HG03342 (cell line): ENCODE results near the gene PANK4.
A peak's percentile ranks its signal among the peaks of the same experiment; 100 is the strongest.

ENCODE experiments used
- ATAC-seq: cut with Tn5 transposase; IDR thresholded peaks from one replicate; pipeline ENCODE4 v1.9.1; 2021; ENCODE audit warnings: mild to moderate bottlenecking, moderate library complexity; ENCODE audit not compliant: unreplicated experiment

The PANK4 gene

DNA sequence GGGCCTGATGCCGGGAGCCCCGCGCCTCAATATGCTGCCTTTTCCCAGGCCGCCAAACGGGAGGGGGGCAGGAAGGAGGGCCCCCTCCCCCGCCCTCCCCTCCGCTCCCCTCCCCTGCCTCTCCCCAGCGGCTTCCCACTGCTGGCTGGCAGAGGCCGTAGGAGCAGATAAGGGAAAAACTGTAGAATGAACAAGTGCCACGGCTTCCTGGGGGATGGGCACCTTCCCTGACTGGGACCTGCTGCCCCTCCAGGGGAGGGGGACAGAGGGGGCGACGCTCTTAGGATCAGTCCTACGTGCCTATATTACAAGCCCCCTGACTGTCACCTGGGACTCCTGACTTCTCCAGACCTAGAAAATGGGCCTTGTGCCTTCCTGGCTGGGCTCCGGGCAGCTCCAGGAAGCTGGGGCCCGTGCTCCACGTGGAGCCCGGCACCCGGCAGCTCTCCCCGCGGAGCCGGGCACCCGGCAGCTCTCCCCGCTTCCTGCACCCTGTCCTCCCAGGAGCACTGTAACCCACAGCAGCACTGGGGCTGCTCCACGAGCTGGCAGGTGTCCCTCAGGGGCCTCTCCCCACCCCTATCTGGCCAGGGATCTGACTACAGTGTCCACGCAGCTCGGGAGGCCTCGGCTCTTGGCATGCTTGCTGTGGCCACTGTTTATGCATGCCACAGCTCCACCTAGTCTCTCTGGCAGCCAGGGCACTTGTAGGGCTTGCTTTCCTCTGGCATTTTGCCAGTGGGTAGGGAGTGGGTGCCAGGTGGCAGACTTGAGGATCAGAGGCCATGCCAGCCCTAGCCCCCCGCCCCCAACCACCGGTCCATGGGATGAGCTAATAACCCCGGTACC is 4.3 kb upstream of the PANK4 start:
- no peak for ATAC-seq

DNA sequence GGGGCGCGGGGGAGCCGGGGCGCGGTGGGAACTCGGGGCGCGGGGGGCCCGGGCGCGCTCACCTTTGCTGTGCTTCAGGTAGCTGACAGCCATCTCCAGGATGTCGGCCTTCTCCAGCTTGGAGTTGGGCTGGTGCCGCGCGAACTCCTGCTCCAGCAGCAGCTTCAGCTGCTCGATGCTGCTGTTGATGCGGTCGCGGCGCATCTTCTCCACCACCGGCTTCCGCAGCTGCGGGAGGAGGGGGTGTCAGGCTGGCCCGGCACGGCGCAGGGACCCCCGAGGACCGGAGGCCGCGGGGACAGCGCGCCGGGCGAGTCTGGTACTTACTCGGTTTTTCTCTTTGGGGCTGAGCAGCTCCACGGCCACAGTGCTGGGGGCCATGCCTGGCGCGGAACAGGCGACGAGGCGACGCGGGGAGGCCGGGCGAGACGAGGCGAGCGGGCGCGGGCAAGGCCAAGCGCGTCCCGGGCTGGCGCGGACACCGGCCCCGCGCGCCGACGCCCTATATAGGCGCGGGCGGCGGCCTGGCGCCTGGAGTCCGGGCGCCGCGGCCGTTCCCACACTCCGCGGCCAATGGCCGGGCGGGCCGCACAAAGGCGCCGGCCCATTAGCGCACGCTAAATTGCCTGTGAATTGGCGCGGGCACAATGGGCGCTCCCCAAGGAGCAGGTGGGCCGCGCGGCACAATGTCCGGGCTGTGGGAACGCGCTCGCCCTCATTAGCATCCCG is 3.6 kb upstream of the PANK4 start, which contains the start of gene HES5:
TSS of gene HES5 (minus strand) at position 480 of the 729 bp plus-strand sequence. CDS start at position 381, 99 bp downstream.
- ATAC-seq = no peak

DNA sequence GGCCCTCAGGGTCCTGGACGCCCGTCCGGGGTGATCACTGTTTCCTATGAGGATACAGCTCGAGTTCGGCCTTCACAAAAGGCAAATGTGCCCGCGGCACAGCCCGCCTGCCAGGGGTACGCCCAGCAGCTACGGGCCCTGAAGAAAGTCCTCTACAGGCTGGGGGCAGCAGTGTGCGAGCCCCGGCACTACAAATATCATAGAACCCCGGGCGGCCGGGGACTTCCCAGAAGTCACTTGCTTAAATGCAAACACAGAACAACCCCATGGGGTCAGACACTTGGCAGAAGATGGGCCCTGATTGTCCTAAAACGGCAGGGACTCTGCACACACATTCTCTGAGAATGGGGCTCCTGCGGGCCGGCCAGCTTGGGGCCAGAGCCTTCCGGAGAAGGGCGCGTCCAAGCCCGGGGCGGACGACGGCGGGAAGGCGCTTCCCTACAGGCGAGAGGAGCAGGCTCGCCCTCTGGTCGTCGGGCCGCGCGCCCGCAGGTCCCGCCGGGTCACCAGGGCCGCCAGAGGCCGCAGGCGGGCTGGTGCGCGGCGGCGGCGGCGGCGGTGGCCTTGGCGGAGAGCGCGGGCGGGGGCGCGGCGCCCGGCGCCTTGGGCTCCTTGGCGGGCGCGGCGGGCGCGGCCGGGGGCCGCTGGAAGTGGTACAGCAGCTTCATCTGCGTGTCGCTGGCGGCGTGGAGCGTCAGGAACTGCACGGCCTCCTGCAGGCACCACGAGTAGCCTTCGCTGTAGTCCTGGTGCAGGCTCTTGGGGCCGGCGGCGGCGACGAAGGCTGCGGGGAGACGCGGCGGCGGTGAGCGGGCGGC is 2.8 kb upstream of the PANK4 start:
- ATAC-seq = no peak

DNA sequence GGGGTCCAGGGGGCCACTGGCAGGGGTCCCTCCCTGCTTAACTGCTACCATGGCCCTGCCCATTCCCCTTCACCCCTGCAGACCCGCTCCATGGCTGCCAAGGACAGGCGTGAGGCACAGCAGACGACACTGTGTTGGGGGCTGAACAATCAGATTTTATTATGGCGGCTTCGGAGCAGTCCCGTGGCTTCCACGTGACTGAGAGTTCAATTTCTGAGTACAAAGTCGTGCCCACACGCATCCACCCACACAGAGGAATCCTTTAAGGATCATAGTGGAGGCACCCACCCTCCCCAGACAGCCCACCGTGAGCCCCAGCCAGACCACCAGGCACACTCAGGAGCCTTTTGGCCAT is 2.2 kb upstream of the PANK4 start:
- ATAC-seq = no peak

DNA sequence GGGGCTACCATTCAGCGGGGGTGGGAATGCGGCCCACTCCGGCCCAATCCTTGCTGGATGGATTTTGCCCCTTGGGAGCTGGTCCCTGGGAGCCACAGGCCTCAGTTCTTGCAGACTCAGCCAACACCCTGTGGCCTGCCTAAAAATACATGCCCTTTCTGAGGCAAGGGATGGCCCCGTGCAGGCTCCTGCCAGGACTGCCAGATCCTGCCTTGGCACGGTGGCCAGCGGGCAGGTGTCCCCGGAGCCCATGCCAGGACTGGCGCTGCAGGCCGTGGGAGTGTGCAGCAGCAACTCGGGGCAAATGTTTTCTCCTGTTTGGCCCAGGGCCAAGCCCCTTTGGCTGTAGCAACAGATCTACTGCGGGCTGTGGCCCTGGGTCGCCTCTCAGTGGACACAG is 1.6 kb upstream of the PANK4 start:
- no peak for ATAC-seq

DNA sequence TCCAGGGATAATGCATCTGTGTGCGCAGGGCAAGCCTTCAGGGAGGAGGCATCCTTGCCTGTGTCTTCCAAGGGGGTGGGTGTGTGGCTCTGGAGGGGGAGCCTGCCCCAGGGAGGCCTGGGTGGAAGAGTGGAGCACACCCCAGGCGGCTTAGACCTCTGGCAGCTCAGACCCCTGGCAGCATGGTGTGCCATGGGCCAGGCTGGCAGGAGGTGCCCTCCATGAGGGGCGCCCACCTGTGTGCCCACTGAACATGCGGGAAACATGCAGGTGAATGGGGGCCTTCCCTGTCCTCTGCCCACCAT is 1.1 kb upstream of the PANK4 start:
- ATAC-seq = no peak

DNA sequence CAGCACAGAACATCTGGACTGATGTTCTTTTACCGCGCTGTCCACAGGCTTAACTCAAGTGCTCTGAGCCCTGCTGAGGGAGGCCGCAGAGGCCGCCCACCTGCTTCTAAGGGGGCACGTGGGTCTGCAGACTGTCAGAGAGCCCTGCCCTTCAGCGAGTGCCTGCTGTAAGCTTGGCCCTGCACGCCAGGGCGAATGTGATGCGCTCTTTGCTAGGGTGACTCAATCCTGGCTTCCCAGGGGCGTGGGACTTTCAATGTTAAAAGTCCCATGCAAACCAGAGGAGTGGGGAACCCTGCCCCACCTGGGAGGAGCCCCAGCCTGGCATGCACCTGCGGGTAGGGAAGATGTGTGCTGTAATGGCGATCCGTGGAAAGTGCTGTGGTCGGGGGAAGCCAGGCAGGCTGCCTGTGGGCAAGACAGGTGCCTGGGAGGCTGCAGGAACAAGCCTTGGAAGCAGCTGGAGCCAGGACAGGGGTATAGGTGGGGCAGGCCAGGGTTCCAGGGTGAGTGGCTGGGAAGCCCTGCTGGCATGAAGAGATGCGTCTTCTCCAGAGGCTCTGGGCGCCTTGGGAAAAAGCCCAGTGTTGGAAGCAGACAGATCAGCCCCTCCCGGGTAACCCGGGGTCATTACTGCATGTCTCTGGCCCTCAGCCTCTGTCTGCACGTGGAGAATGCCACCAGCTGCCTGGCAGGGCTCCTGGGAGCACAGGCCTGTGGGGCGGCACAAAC is 594 bp upstream of the PANK4 start:
- ATAC-seq = peak; percentile 25

DNA sequence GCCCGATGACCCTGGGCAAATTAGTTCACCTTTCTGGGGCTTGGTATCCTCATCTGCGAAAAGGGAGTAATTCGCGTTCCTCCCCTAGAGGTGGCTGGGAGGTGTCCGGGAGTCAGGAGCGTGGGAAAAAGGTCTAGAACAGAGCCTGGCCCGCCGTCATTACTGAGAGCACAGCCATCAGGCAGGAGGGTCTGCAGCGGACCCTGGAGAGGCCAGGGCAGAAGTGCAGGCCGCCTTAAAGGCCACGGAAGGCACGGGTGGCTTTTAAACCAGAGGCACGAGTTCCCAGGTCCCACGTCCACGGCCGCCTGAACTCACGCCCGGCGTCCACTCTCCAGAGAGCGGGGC is 850 bp downstream of the PANK4 start:
- no peak for ATAC-seq

DNA sequence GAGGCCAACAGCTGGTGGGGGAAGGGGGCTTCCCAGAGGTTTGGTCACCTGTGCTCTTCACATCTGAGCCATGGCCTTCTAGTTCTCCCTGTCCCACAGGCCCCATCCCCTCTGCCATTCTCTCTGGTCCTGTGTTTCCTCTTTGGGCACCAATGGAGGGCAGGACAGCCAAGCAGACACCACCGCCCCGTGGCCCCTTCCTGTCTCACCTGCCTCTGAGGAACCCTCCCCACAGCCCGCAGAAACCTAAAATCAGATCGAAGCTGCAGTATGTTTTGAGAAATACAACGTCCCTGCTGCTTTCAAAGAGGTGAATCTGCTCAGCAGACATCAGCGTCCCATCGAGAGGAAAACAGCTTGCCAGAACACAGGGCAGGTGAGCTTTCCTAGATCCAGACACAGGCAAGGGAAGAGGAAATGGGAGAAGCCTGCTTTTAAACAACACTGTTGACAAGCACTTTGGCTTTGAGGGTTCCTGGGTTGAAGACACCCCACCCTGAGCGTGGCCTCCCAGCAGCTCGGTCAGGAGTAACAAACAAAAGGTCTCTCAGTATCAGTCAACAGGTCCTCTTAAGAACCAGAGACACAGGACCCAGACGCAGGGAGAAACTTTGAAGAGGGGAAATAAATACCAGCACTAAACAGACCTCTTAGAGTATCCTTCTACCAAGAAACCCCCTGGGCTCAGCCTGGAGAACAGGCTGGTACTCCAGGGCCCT is 2.3 kb downstream of the PANK4 start:
- ATAC-seq = no peak

DNA sequence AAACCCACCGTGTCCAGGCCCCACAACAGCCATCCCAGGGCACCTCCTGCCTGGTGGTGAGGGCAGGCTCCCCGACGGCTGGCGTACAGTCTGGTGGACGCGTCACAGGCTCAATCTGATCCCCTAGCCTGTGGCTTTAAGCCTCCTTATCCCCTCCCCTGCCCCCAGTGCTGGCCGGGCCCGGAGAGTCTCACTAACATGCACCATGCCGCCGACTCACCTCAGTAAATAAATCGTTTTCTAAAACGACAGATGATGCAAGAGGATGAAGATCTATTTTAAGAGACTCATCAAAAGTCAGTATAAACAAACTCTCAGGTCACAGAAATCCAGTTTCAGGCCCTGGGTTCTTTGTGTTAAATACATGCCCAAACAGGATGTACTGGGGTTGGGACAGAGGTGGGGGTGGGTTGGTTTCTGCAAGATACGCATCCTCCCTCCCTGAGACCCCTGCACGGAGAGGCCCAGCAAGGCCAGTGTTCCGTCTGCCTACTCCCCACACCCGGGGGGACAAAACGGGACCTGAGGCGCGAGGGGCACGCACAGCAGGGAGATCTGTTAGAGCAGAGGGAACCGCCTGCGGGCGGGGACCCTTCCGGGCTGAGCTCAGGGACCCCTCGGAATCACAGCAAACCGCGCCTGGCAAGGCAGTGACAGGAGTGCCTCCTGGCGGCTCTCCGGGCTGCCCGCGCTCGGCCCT is 3.1 kb downstream of the PANK4 start:
- ATAC-seq = no peak

DNA sequence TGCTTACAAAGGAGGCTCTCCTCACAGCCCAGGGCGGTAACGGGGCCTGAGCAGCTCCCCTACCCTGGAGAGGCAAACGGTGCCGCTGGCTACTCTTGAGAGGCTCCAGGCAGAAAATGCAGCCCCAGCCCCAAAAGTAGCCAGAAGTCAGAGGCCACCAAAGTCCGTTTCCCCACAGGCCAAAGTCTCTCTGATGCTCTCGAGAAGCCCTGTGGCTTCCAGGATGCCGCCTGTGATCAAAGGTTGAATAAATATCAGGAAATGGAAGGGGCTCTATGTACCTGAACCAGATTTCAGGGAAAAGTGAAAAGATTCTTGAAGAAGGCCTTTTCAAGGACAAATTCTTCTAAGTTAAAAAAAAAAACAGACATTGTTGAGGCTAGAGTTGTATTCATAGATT is 4.2 kb downstream of the PANK4 start:
- no peak for ATAC-seq

DNA sequence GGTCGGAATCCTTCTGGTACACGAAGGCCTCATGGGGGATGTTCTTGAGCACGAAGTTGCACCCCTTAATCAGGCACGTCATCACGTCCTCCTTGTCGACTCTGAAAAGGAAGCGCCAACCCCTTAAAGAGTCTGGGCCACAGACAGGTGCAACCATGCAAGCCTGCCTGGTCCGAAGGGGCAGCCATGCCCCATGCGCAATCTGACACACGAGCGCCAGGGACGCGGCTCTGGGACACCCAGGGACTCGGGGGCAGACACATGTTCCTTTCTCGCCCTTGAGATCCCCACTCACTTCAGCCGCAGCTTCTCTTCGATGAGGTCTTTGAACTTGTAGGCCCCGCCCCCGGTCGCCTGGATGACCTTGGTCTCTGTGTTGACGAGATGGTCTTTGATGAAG is 5.6 kb downstream of the PANK4 start:
- no peak for ATAC-seq

DNA sequence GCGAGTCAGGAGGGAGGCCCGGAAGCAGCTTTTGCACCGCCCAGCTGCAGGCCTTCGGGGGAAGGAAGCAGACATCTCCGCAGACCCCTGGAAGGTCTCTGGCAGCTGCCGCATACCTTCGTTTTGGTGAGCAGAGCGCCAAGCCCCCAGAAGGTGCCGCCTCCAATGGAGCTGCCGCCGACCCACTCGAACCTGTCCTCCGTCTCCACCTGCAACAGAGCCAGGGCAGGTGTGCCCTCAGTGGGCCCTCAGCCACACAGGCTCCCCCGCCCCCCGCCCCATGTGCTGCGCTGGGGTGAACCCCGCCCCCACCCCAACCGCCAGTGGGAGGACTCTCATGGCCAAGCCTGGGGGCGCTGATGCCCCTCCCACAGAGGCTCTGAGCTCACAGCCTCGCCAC is 6.2 kb downstream of the PANK4 start:
- ATAC-seq = no peak

DNA sequence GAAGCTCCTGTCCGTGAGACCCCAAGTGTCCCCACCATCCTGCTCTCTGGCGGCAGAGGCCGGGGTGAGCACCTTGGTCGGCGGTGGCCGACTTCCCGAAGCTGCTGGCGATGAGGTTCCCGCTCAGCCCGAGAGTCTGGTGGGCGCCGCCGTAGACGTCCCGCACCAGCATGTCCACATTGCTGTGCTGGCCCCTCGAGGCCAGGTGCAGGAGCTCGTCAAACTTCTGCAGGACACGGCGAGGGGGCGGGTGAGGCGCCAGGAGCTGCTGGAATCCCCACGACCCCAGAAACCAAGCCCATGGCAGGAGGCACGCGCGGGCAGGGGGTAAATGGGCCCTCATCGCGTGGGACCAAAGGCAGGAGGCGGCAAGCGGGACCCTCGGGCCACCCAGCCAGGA is 6.7 kb downstream of the PANK4 start:
- no peak for ATAC-seq

DNA sequence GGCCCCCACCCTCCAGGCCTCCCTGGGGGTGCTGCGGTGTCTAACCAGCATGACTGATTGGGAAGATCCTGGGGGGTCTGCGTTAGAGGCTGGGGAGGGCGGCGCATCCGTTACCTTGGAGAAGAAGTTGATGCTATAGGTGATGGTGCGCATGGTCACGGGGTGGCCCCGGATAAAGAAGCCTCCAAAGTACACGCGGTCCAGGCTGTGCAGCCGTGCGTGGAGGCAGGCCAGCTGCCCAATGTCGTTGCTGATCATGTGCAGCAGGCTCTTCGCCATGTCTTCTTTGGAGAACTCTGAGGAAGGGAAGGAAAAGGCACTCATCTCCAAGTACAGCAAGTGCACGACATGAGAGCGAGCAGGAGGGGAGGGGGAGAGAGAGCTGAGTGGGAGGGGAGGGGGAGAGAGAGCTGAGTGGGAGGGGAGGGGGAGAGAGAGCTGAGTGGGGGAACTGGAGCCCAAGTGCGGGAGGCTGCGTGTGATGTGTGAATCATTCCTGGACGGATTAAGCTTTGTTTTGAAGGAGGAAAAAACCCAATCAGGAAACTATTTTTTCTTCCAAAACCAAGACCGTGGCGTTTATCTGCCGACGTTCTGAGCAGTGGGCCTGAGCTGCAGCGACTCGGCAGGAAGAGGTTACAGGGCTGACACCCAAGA is 7.2 kb downstream of the PANK4 start:
- no peak for ATAC-seq

DNA sequence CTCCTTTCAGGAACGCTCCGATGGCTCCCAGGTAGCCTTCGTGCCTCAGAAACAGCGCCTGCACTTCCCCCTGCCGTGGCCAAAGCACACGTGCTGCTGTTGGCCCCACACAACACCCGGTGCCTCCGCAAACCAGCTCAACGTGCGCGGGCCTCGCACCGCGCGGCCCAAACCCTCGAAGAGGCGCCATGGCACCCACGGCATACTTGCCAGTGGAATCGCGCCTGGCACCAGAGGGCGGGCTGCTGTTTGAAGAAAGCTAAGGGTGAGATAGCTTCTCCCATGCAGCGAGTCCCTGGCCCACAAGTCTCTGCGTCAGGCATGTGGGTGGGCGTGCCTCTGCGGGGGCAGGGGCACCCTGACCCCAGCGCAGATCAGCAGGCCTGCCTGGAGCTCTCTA is 7.9 kb downstream of the PANK4 start:
- no peak for ATAC-seq

DNA sequence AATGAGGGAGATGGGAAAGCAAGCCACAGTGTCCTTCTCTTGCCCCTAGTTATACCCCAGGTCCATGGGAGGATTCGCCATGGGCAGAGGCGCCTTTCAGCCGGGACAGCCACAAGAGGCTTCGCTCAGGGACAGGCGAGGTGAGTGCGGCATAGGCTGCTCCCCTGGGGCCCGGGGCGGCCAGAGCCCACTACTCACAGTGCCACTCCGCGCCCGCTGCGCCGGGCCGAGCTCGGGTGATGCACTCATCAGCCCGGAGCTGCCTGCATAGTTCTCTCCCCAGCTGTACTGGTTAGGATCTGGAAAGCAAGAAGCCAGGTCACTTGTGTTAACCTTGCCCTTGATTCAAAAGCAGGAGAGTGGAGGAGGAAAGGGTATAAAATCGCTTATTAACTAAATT is 8.4 kb downstream of the PANK4 start:
- ATAC-seq = no peak

DNA sequence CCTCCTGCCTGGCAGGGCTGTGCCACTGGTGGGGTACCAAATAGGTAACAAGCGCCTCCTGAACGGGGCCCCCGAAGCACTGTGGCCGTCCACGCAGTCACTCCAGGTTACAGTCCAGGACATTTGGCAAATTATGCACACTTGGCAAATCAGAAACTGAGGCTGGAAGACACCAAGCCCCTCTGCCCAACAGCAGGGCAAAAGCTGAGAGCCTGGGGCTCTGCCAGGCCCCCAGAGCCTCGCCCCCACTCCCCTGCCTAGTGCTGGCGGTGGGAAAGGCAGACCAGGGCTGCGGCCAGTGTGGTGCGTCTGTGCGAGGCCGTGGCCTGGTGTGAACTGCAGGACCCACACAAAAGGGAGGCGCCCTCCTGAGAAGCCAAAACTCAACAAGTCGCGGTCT is 9.4 kb downstream of the PANK4 start:
- ATAC-seq = no peak

DNA sequence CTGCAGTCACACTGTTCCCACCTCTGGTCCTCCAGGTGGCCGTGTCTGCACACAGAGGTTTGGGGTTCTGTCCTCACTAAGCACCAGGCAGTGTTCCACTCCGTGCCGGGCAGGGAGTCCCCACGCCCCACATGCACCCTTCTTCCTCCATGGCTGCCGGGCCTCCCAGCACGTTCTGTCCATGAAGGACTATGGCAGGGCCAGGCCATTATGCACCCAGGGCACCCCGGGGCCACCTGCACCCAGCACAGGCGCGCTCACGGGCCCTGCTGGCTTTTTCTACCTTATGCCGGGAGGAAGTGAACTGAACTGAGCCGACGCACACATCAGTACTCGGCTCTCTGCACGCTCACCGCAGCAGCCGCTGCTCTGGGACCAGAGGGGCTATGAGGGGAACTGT is 10.3 kb downstream of the PANK4 start:
- ATAC-seq = no peak

DNA sequence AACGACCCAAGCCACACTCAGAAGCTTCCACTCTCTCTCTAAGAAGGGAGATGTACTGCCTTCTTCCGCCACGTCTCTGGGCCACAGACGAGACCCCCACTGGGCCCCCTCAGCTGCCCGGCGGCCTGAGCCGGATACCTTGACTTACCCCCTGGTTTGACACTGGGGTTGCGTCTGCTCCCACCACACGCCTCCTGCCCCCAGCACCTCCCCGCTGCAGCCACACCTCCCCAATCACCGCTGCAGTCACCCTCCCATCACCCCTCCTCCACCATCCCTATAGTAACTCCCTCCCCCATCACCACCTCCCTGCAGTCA is 10.7 kb downstream of the PANK4 start:
- ATAC-seq = no peak
